ENCODE measurements around the gene PAPLN.

PAPLN gene

GRCh38 chr14:73230051-73230450 lies 7.3 kb upstream of the PAPLN start:
- no peak for DNase-seq (ENCODE audit: low read depth in 2 of 2)

GRCh38 chr14:73231981-73232851 lies 5.1 kb upstream of the PAPLN start:
- no peak for DNase-seq (ENCODE audit: low read depth in 2 of 2)

- no peak for DNase-seq (ENCODE audit: low read depth in 2 of 2)
These were observed 4.3 kb upstream of the PAPLN start for GRCh38 chr14:73232984-73233383.

- no peak for DNase-seq (ENCODE audit: low read depth in 2 of 2)
These were observed 3.7 kb upstream of the PAPLN start for GRCh38 chr14:73233564-73233963.

GRCh38 chr14:73234029-73234428 lies 3.3 kb upstream of the PAPLN start:
- DNase-seq (ENCODE audit: low read depth in 2 of 2): no peak

- no peak for DNase-seq (ENCODE audit: low read depth in 2 of 2)
These were observed 2.5 kb upstream of the PAPLN start for GRCh38 chr14:73234586-73235394.

- DNase-seq (ENCODE audit: low read depth in 2 of 2): no peak
These were observed 1.7 kb upstream of the PAPLN start for GRCh38 chr14:73235531-73236155.

- no peak for DNase-seq (ENCODE audit: low read depth in 2 of 2)
These were observed 1.1 kb upstream of the PAPLN start for GRCh38 chr14:73236157-73236556.

GRCh38 chr14:73236752-73237218 lies 521 bp upstream of the PAPLN start:
- no peak for DNase-seq (ENCODE audit: low read depth in 2 of 2)

GRCh38 chr14:73237786-73238423 lies 599 bp downstream of the PAPLN start:
- DNase-seq (ENCODE audit: low read depth in 2 of 2): no peak

- DNase-seq (ENCODE audit: low read depth in 2 of 2): no peak
These were observed 1.1 kb downstream of the PAPLN start for GRCh38 chr14:73238424-73238852.

- DNase-seq (ENCODE audit: low read depth in 2 of 2): no peak
These were observed 1.6 kb downstream of the PAPLN start for GRCh38 chr14:73238941-73239340.

- DNase-seq (ENCODE audit: low read depth in 2 of 2): no peak
These were observed 2.3 kb downstream of the PAPLN start for GRCh38 chr14:73239393-73240241.

- no peak for DNase-seq (ENCODE audit: low read depth in 2 of 2)
These were observed 3.6 kb downstream of the PAPLN start for GRCh38 chr14:73240816-73241480.

- DNase-seq (ENCODE audit: low read depth in 2 of 2): no peak
These were observed 4.3 kb downstream of the PAPLN start for GRCh38 chr14:73241481-73242165.

- DNase-seq (ENCODE audit: low read depth in 2 of 2): no peak
These were observed 5.1 kb downstream of the PAPLN start for GRCh38 chr14:73242357-73242901.

- no peak for DNase-seq (ENCODE audit: low read depth in 2 of 2)
These were observed 6.0 kb downstream of the PAPLN start for GRCh38 chr14:73243341-73243740.

GRCh38 chr14:73243748-73244147 lies 6.4 kb downstream of the PAPLN start:
- DNase-seq (ENCODE audit: low read depth in 2 of 2): no peak

GRCh38 chr14:73244541-73245290 lies 7.4 kb downstream of the PAPLN start:
- no peak for DNase-seq (ENCODE audit: low read depth in 2 of 2)

Measured in activated CD4-positive, alpha-beta T cell treated with anti-CD3 and anti-CD28 coated beads for 24 hours (primary cell).